Measurements from ENCODE around the gene BDP1.
"Not testable (repeated sequence)": the region's sequence is repeated elsewhere in the genome, so short reads cannot be mapped to it uniquely, and the experiment has no call there.

Gene BDP1

DNA sequence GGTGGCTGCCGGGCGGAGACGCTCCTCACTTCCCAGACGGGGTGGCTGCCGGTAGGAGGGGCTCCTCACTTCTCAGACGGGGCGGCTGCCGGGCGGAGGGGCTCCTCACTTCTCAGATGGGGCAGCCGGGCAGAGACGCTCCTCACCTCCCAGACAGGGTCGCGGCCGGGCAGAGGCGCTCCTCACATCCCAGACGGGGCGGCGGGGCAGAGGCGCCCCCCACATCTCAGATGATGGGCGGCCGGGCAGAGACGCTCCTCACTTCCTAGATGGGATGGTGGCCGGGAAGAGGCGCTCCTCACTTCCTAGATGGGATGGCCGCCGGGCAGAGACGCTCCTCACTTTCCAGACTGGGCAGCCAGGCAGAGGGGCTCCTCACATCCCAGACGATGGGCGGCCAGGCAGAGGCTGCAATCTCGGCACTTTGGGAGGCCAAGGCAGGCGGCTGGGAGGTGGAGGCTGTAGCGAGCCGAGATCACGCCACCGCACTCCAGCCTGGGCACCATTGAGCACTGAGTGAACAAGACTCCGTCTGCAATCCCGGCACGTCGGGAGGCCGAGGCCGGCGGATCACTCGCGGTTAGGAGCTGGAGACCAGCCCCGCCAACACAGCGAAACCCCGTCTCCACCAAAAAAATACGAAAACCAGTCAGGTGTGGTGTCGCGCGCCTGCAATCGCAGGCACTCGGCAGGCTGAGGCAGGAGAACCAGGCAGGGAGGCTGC, 96.7 kb downstream of the BDP1 start:
- DNase-seq (ENCODE audit: low read depth); H3K4me3 ChIP-seq (ENCODE audit: low read depth, low read length): not testable (repeated sequence)

GRCh38 chr5:71563161-71563560, 107.7 kb downstream of the BDP1 start:
- no peak for TF ChIP-seq CTCF (IDR thresholded peaks at IDR 0.05; ENCODE audit: control insufficient read depth, extremely low read depth, insufficient read depth)
- no peak overlapping the region for H3K4me3 ChIP-seq (ENCODE audit: low read depth, low read length)
- DNase-seq (ENCODE audit: low read depth), result no peak

- DNase-seq (ENCODE audit: low read depth), result no peak
- no peak for TF ChIP-seq CTCF (IDR thresholded peaks at IDR 0.05; ENCODE audit: control insufficient read depth, extremely low read depth, insufficient read depth)
Measured at GRCh38 chr5:71564895-71565294, 109.4 kb downstream of the BDP1 start.

GRCh38 chr5:71569748-71570509, 114.5 kb downstream of the BDP1 start:
- DNase-seq (ENCODE audit: low read depth), result no peak
- no peak overlapping the region for H3K4me3 ChIP-seq (ENCODE audit: low read depth, low read length)
- no peak for TF ChIP-seq CTCF (IDR thresholded peaks at IDR 0.05; ENCODE audit: control insufficient read depth, extremely low read depth, insufficient read depth)

More at GRCh38 chr5:71564895-71565294, 109.4 kb downstream of the BDP1 start:
- H3K4me3 ChIP-seq (ENCODE audit: low read depth, low read length), result no peak overlapping the region

GRCh38 chr5:71571811-71572210, 116.4 kb downstream of the BDP1 start:
- DNase-seq (ENCODE audit: low read depth); H3K4me3 ChIP-seq (ENCODE audit: low read depth, low read length): not testable (repeated sequence)

DNA sequence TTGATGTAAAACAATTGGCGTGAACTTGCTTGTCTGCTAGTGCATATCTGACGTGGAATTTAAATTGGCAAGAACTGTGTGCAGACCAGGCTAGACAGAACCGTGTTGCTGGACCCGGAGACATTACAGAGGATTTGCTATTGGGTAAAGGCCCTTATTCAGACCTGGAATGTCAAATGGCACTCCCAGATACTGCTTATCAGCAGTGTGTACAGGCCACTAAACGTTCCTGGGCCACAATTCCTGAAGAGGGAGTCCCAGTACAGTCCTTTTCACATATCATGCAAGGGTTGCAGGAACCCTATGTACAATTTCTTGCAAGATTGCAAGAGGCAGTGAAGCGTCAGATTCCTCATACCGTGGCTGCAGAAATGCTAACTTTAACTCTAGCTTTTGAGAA, 118.1 kb downstream of the BDP1 start:
- no peak overlapping the region for H3K4me3 ChIP-seq (ENCODE audit: low read depth, low read length)
- 0 out of 2 replicates have a peak, but pooled peaks have one; percentile 19 for TF ChIP-seq CTCF (IDR thresholded peaks at IDR 0.05; ENCODE audit: control insufficient read depth, extremely low read depth, insufficient read depth)
- no peak for DNase-seq (ENCODE audit: low read depth)

GRCh38 chr5:71575588-71575987, 120.1 kb downstream of the BDP1 start:
- DNase-seq (ENCODE audit: low read depth); H3K4me3 ChIP-seq (ENCODE audit: low read depth, low read length): not testable (repeated sequence)

DNA sequence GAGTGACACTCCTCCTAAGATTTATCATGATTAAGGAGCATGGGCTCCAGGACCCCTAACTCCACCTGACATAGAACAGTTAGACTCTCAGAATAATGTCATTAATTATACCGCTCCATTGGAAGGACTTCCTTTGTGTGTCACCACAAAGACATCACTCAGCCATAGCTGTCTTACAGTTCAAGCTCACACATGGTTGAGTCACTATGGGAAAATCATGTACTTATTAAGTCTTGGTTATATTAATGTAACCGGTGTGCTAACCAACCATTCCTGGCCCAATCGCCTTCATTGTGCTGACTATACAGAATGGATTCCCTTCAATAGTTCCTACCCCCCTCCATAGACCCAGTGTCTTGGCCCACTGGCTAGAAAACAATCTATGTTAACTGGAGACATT, 120.8 kb downstream of the BDP1 start:
- no peak overlapping the region for H3K4me3 ChIP-seq (ENCODE audit: low read depth, low read length)
- TF ChIP-seq CTCF (IDR thresholded peaks at IDR 0.05; ENCODE audit: control insufficient read depth, extremely low read depth, insufficient read depth), result no peak
- DNase-seq (ENCODE audit: low read depth), result no peak

DNA sequence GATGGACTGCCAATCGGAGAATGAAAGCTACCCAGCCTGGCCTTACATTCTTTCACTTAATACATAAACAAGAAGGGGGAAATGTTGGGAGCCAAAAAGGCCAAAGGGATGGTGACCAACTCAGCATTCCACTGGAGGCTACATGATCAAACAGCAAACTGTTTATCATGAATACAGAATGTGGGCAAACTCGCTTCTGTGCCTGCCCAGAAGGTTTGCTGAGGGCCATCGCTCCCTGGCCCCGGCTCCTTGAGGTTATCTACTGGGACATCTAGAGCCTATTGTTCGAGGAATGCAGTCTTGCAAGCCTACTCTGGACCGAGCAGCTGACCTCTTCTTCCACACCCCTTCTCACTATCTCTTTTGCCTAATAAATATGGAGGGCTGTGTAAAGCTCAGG, 122.4 kb downstream of the BDP1 start:
- H3K4me3 ChIP-seq (ENCODE audit: low read depth, low read length), result not testable (repeated sequence)
- DNase-seq (ENCODE audit: low read depth), result peak; percentile 19
